IPS DF 4.7 (cell line): ENCODE results near the gene PLXNC1.

Source experiments
- DNase-seq: peaks from one replicate; pipeline ENCODE4 v3.0.0-alpha.2; 2013; ENCODE audit warnings: low spot score; ENCODE audit errors: extremely low read depth

PLXNC1 gene

DNA sequence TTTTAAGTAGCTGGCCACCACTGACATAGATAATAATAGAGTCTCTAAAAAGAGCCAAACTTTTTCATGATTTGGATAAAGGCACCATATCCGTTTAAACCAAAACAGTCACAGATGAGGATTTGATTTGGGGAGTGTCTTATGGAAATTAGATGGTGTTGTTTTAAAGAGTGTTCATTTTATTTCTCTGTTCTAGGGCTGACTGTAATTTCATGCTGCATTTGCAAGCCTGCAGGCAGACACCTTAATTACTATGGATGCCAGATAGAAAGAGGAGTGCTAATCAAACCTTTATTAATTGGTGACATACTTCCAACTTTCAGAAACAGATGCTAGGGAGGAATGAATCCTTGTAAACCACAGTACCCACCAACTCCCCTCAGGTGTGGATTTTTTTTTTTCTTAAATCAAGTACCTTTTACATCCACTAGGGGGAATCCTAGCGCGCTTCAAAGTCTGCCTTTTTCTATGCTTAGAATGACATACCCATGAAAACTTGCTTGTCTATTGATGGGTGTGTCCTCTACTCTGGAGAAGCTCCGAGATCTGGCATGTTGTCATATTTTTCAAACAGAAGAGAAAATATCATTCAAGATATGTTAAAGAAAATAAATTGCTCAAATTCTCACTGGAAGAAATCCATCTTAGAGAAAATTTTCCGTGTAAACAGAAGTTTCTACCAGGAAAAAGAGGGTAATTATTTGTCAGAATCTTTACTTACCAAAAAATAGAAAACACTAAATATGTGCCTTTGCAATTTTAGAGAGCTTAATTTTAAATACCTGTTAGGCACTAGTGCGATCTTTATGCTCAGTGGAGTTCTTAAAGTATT lies 14.2 kb upstream of the PLXNC1 start:
- no peak for DNase-seq

- DNase-seq, result no peak
These were observed 12.5 kb upstream of the PLXNC1 start for GRCh38 chr12:94135896-94136295.

DNA sequence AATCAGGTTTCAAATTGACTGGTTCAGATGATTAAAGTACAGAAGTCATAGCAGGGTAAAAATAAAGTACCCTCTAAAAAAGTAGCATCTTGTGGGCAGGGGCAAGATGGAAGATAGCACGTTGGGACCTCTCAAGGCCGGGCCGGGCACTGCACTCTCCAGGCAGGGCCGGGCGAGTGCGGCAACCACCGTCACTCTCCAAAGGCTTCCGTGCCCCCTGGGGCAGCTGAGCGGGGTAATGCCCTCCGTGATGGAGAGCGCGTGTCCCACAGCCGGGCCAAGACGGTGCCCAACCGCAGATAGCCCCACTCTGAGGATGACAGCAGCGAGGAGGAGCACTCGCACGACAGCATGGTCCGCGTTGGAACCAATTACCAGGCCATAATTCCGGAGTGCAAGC lies 8.6 kb upstream of the PLXNC1 start:
- DNase-seq, result no peak

GRCh38 chr12:94140556-94140955 lies 7.8 kb upstream of the PLXNC1 start:
- no peak for DNase-seq

DNA sequence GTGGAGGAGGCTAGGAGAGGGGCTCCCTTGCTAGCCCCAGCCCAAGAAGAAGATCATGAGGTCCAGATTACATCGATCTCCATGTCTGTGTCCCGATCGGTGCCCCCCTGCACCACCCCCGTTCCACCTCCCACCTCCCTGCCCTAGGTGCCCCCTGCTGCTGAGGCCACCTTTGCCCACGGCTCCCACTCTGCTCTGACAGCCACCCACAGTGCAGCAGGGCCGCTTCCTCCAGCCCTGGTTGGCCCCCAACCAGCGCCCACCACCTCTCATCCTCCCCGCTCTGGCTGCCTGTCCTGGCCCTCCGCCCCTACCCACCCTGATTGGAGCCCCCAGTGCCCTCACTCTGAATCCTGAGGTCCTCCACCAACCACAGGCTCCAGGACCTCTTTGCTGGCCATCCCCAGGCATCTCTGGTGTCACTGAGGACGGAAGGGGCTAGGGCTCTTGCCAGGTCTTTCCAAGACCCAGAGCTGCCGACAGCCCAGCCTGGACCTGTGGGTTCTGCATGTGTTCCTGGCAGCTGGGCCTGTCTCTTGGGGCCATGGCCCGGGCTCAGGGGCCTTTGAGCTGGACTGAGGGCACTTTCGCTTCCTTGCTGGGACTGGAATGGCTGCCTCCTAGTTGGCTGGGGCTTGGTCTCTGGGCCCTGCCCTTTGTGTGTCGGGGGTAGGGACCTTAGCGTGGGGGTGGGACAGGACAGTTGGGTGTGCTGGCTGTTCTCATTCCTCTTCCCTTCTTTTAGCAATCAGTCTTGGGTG lies 7.2 kb upstream of the PLXNC1 start:
- no peak for DNase-seq

GRCh38 chr12:94141892-94142291 lies 6.5 kb upstream of the PLXNC1 start:
- no peak for DNase-seq

GRCh38 chr12:94143438-94143837 lies 4.9 kb upstream of the PLXNC1 start:
- DNase-seq, result no peak

- DNase-seq, result no peak
These were observed 4.4 kb upstream of the PLXNC1 start for GRCh38 chr12:94143951-94144350.

DNA sequence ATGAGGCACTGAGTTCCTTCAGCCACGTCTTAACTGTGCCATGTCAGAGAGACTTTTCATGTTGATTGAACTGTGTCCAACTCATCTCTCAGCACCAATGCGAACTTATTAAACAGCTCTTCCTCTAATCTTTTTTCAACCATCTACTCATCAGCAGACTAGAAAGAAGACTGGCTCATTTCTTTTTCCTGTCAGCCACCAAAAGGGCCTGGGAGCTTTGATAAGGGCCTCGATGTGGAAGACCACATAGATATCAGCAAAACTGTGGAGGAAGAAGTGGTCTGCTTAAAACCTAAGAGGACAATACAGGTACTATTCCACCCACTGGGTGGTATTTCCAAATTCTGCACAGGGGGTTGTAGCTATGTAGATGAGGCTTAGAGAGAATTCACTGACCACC lies 3.6 kb upstream of the PLXNC1 start:
- no peak for DNase-seq

DNA sequence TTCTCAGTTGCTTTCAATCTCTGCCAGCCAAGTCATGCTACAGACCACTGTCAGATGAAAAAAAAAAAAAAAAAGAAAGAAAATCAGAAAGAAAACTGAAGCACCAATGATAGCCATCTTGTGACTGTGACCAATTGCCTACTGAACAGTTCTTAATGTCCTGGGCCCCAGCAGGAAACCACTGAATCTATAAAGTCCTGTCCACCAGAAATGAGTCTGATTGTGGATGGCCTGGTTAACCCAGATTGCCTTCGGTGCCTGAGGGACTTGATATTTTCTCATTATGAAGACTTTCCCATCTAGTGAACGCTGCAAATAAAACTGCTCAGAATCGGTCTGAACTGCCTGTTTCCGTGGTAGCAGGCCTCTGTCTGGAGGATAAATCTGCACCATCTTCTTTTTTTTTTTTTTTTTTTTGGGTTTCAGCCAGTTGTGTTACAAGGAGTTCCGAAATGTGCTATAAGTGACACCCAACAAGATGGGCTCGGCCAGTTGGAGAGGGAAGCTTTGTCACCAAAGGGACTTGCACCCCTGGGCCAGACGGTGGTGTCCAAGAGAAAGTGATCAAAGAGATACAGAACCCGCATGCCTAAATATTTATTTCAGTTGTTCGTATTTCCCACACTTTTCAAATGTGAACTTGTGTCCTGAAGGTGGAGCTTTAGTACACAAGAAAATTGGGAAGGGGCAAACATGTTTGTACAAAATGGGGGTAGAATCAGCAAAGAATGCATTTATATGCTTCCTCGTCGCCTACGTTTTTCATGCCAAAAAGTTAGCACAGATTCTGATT lies 3.0 kb upstream of the PLXNC1 start:
- no peak for DNase-seq

- no peak for DNase-seq
These were observed 2.0 kb upstream of the PLXNC1 start for GRCh38 chr12:94146166-94146936.

DNA sequence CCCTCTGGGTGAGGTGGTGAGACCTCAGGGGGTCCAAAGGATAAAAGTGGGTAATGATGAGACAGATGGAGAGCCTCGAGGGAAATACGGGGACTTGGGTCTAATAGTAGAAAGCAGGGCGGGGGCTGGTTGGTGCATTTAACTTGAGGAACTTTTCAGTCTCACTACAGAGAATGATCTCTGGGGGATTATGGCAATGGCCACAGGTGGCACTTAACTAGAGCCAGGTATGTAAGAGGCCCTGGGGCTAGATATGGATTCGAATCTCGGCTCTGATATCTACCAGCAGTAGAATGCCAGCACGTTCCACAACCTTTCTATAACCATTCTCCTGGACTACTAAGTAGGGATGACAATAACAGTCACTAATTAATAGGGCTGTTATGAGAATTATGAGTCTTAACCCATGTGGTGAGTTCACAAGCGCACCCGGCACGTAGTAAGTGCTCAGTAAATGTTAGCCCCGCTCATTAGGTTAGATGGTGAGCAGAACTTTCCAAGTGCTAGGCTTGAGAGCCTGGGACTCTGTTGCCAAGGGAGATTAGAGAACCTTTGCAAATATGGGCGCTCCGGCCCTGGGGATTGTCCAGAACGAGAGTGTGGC lies 888 bp upstream of the PLXNC1 start:
- no peak for DNase-seq

GRCh38 chr12:94148739-94149118 lies 352 bp downstream of the PLXNC1 start:
- DNase-seq, result no peak

- DNase-seq, result no peak
These were observed 873 bp downstream of the PLXNC1 start for GRCh38 chr12:94149119-94149780.

GRCh38 chr12:94149781-94150239 lies 1.4 kb downstream of the PLXNC1 start:
- no peak for DNase-seq

DNA sequence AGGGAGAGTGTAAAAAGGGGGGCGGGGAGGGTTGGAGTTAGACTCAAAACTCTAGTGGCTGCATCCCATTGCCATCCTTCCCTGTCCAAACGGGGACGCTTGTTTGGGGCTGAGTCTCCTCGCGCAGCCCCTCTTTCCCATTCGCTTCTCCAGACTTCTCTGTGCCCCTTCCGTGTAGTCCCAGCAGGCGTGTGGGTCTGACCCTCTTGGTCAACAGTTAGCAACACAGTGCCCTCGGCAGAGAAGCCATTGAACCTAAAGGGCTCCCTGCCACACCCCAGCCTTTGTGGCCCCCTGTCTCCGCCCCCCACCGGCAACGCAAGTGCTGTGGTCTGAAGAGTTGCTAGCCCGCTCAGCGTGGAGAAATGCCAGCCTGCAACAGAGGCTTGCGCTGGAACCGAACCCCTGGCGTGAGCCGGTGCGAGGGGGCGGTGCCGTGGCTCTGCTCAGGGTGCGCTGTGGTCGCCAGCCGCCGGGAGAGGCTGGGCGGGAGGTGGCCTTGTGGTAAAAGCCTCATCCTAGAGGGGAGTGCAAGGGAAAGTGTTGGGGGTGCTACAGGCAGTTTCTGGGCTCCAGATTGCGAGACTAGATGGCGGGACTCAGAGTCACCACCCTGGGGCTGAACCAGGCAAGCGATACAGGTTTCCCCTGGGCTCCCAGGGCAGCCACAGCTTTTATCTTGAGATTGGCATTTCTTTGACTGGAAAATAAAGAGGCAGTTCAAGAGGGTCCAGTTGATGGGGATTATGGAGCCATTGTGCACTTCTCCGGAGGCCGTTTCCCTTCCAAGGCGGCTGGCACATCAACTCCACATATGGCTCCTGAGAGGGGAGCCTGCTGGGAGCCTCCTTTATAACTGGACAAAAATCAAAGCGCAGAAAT lies 2.1 kb downstream of the PLXNC1 start:
- no peak for DNase-seq

DNA sequence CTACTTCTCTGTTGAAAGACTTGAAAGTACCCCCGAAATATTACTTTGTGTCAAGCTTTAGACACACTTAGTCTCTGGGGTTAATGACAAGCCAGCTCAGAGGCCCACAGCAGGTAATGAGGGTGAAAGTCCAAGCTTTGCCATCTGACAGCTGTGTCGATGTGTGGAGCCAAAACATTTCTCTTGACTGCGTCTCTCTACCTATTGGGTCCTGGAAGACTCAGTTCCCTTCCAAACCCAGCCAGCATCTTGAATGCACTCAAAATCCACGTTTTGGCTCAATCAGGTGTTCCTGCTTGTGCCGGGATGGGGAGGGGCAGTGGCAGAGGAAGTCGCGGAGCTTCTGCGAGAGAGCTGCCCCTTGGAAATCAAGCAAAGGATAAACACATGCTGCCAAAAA lies 3.2 kb downstream of the PLXNC1 start:
- DNase-seq, result no peak

DNA sequence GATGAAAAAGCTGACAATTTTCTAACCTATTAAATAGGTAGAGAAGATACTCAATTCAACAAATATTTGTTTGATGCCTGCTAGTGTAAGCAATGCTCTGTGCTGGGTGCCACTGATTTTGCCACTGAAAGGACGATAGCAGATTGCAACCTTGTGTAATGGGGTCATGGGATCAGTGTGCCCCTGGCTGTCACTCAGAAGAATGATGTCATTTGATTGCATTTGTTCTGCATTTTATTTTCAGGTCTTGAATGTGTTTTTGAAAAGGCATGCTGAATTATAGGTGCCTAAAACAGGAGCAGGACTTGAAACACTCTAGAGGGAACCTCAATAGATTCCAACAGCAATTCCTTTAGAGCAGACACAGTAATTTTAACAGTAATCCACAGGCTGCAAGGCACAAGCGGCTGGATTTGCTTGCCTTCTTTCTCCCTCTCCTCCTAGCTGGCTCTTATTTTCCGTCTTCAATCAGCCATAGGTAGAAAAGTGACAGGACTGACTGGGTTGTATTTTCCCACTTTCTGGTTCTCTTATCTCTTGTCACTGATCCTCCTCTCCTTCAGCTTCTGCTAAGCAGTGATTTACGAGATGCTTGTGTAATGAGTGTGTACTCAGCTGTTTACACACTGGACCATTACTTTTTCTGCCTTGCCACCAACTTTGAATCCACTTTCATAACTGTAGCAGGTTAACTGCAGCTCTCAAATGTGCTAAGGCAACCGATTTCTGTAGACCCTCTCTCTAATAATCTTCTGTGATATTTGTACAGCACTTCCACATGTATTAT lies 4.1 kb downstream of the PLXNC1 start:
- no peak for DNase-seq
